Neural progenitor cell (in vitro differentiated cells): ENCODE measurements around the gene ADAMTS14.

Source experiments
- CTCF ChIP-seq: fragments of 200-600 bp; sonication (generic); IDR thresholded peaks from 2 replicates; pipeline ENCODE4 v1.5.1; 2017; ENCODE audit warnings: antibody characterized with exemption, mild to moderate bottlenecking
- EZH2 ChIP-seq: fragments of 200-600 bp; sonication (generic); IDR thresholded peaks from 2 replicates; pipeline ENCODE4 v1.6.1; 2017; ENCODE audit warnings: antibody characterized with exemption, mild to moderate bottlenecking, moderate library complexity

GRCh38 chr10:70668454-70668970 lies 3.8 kb upstream of the ADAMTS14 start:
- TF ChIP-seq CTCF, result no peak
- TF ChIP-seq EZH2, result no peak
